NCI-H1105 (cell line): ENCODE results near the gene NKG7.
A peak's percentile ranks its signal among the peaks of the same experiment; 100 is the strongest.

Experiments
- DNase-seq: peaks from one replicate; lab custom pipeline; 2025; lab: John Stamatoyannopoulos, UW

The NKG7 gene

DNA sequence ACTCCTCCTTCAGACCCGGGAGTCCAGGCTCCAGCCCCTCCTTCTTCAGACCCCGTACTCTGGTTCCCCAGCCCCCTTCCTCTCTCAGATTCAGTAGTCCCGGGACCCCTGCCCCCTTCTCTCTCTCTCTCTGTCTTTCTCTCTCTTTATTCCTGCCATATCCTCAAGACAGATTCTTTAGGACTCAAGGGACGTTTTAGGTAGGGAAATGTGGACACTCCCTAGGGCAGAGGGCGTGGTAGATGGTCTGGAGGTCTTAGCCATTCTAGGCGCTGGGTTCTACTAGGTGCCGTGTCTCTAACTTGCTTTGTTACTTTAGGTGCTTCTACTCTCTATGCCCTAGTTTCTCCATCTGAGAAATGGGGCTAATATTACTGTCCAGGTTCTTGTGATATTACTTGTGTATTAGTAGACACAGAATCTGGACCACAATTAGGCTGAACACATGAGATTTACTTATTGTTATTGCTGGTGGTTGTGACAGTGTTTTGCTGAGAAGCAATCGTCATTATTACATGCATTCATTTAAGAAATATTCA is 18.7 kb upstream of the NKG7 start:
- DNase-seq: no peak

DNA sequence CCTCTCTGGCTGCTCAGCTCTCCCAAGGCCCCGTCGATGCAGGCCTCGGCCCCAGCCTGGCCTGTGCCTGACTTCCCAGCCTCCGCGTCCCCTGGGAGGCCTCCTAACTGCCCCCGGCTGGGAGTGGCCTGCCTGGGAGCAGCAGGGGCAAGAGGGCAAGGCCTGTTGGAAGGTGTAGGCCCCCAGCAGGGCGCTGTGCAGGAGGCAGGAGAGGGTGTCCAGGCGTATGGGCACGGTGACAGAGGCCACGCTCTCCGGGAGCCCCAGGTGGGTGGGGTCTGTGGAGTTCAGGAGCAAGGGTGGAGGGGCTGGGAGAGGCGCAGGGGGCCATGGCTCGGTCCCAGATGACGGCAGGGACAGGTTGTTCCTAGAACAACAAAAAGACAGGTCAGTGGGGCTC is 16.7 kb upstream of the NKG7 start:
- no peak for DNase-seq

DNA sequence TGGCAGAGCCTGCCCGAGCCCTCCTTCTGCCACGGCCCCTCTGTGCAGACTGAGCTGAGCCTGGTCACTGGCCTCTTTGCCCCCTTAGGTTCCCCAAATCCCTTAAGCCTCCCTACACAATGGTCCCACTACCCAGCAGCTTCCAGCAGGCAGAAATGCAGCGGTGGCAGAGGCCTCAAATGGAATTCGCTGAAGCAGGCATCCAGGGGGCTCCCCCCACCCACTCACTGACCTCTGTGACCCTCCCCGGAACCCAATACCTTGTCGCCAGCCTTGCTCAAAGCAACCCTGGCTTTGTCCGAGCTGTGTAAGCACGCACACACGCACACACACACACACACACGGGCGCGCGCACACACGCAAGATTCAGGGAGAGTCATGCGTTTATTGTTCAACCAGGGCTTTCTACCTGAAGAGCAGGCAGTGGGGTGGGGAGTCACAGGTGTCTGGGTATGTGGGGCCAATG is 15.5 kb upstream of the NKG7 start, which contains the start of gene LIM2:
LIM2 (minus strand) TSS at position 51 of the 466 bp plus-strand sequence. CDS start 531 bp downstream, outside the sequence.
- DNase-seq: no peak

DNA sequence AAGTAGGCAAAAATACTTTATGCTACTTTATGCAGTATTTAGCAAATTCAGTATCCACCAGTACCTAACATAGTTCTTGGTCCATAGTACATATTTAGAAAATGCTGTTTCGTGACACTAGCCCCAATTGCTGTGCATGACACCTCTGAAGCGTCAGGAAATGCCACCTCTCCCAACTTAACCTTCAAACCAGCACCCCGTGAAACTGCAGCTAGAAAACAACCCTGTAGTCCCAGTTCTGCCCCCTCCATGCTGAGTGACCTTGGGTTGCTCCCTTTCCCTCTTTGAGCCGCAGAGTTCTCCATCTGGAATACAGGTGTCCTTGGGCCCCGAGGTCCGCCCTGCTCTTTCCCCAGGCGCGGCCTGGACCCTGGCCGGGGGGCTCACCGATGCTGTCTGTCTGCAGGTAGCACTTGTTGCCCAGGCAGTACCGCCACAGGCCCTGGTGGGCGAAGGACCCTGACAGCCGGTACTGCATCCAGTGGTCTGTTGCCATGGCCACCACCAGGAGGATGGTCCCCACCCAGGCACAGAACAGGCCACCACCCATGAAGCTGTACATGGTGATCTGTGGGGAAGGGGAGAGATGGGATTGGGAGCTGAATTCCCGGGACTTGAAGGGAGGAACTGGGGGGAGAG is 14.5 kb upstream of the NKG7 start:
- DNase-seq: no peak

DNA sequence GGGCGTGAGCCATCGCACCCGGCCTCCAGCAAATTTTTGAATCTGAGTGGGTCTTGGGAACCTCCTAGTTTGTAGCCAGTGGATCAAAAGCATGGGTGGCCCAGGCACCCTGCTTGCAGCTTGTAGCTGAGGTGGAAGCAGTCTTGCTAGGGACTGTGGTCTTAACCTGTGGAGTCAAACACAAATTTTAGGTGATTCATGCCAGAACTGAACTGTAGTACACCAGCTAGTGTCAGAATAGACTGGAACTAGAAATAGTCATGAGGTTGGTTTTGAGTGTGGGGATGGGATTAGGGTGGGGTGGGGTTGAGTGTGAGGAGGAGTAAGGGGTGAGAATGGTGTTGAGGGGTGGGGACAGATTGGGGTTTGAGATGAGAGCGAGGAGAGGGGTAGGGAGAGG is 9.6 kb upstream of the NKG7 start:
- no peak for DNase-seq

DNA sequence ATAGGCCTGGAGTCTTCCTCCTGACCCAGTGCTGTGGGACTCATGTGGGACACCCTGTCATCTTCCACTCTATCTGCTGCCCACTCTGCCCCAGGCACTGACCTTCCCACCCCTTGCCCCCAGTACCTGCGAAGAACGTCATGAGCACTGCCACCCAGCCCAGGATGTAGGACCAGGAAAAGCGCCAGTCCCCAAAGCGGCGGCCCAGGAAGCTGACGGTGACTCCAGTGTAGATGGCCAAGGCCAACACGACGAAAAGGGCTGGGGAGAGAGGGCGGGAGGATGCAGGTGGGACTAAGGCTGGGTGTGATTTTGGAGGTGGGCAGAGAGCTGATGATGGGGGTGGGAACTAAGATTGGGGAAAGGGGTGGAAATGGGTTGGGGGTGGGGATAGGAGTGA is 7.9 kb upstream of the NKG7 start:
- DNase-seq: no peak

DNA sequence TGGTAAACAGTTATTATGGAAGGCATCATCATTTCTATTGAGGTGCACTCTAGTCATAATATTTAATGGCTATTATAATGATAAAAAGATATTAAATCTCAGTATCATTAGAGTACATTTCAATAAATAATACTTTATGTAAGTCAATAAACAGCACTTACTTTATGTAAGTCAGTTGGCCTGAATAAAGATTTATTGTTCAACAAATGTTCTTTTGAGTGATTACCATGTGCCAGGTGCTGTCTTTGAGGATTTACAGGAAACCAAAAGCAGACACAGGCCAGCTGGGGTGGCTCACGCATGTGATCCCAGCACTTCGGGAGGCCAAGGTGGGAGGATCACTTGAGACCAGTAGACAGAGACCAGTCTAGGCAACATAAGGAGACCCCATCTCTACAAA is 5.0 kb upstream of the NKG7 start:
- DNase-seq: no peak

DNA sequence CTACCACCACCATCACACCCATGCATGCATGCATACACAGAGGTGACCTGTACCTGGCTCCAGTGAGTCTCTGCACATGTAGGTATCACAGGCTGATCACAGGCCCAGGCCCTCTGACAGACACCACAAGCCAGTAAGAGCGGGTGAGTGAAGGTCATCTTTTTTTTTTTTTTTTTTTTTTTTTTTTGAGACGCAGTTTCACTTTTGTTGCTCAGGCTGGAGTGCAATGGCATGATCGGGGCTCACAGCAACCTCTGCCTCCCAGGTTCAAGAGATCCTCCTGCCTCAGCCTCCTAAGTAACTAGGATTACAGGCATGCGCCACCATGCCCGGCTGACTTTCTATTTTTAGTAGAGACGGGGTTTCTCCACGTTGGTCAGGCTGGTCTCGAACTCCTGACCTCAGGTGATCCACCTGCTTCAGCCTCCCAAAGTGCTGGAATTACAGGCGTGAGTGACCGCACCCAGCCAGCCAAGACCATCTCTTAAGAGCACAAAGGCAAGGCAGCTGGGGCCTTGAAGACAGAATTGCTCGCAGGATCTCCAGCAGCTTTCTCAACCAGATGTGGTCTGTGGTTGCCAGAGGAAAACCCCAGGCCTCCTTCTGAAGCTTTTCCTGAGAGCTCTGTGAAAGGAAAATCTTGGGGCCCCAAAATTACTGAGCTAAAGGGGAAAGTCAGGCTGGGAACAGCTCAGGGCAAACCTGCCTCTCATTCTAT is 3.2 kb upstream of the NKG7 start:
- no peak for DNase-seq

DNA sequence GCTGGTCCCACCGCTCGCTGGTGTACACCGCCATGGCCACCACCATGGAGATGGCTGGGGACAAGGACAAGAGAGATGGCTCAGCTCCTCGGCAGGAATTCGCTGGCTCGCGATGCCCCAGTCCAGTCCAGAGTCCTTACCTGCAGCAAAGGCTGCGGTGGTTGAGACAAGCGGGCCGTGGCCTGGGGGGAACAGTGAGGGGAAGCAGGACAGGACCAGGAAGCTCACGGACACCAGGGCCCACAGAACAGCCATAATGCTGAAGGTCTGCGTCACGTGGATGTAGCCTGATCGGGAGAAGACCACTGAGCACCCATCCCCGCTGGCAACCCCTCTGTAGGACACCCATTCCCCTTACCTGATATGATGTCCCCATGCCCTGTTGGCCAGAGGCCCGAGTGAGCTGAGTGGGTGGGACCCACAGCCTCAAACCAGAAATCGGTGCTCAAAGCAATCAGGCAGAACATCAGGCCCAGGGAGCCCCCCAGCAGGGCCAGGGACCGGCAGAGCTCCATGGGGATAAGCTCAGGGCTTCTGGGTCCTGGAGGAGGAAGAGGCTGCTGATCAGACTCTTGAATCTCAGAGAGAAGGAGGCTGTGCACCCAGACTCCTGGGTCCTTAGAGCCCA is 319 bp downstream of the NKG7 start:
- DNase-seq: no peak

DNA sequence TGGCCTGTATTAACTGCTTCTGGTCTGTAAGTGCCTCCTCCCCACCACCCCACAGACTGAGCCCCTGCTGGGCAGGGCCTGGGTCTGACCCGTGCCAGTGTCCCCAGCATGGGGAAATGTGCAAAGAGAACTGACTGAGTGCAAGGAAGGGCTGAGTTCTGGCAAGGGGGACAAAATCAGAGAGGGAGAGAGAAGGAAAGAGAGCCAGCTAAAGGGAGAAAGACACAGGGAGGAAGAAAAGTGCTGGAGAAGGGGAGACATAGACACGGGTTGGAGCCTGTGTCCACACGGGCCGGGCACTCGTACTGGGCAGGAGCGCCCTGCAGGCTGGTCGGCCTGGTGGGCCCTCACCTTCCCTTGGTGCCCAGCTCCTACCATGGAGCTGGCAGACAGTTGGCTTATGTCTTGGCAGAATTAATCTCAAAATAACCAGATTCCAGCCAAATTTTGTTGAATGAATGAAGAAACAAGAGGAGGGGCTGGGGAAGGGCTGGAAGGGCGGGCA is 1.2 kb downstream of the NKG7 start:
- no peak for DNase-seq

DNA sequence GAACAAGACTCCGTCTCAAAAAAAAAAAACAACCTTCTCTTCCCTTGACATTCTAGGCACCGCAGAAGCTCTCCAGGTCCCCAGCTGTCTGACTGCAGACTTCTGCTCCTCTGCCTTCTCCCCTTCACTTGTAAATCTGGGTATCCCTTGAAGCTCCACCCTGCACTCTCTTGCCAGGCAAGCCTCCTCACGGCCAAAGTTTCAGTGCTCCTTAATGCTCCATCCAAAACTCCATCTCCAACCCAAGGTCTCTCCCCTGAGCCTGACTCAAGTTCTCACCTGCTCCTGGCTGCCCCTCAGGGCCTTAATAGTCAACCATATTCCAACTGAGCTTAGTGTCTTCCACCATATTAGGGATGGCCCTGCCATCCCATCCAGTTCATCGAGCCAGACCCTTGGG is 2.2 kb downstream of the NKG7 start:
- DNase-seq: no peak

DNA sequence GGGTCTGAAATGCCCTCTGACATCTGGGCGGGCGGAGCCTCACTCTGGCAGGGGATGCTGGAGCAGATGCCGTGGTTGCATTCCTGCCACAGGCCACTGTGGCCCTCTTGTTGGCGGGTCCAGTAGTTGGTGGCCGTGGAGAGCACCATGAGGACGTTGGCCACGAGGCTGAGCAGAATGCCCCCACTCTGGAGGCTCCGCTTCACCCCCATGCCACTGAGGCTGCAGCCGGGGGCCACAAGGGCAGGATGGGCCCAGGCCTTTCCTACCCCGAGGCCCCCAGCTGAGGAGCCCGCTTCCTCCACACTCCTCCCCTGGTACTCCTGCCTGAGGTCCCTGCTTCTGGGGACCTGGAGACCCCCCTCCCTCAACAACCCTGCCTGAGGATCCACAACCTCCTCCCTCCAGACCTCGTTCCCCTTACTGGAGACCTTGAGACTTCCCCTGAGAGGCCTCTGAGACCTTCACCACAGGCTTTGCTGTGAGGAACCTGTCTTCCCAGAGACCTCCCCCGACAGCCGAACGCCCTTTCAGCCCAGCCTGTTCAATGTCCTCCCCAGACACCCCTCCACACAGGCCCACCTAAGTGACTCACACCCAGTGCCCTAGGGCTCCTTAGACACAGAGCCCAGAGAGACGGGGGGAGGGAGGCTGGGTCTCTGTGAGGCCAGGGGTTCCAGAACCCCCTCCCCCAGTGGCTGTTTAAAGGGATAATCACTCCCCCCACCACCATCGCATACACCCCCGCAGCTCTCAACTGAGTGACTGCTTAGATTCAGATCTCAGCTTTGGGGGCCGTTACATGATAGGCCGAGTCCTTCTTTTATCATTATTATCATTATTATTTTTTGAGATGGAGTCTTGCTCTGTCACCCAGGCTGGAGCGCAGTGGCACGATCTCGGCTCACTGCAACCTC is 3.8 kb downstream of the NKG7 start, which contains the start of gene CLDND2:
CLDND2 (minus strand) TSS at position 638 of the 917 bp plus-strand sequence; CDS start at position 212, 426 bp downstream.
- DNase-seq: no peak

DNA sequence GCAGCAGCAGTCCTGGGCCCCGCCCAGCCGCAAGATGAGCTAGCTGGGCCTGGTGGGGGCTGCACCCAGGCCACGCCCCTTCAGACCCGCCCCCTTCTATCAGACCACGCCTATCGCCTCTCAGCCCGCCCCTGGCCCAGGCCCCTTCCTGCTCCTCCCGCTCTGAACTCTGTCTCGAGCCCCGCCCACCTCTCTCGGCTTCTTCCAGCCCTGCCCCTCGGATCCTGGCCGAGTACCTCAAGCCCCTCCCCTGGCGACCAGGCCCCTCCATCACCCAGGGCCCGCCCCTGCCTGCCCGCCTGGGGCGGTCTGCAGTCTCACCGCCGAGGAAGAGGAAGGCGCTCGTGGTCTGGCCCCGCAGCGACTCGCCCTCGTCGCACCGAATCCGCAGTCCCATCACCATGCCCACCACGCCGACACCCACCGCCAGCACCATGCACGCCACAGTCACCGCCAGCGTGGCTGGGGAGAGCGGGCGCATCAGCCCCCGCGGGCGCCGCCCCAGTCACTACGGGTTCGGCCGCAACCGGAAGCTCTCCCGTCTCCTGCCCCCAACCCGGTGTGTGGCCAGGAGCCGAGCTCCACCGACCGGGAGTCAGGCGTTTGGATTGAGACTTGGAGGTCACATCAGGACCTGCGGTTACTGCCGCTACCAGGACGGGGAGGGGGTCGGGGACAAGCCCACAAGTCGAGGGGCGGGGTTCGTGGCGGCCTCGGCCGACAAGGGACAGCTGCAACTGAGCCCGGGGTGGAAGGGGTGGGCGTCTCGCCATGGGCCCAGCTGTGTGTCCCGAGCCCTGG is 4.7 kb downstream of the NKG7 start:
- DNase-seq: no peak

DNA sequence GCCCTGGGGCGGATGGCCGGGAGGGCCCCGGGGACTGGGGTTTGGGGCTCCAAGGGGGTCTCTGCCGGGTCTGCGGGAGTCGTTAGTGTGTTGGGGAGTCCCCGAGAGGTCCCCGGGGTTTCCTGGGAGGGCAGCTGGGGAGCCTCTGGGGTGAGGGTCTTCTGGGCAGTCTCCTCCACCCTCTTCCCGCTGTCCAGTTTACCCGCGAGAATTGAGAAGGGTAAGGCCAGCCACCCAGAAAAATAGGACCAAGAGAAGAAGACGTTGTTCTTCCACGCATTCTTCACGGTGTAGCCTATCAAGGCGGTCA is 5.2 kb downstream of the NKG7 start:
- DNase-seq: no peak

DNA sequence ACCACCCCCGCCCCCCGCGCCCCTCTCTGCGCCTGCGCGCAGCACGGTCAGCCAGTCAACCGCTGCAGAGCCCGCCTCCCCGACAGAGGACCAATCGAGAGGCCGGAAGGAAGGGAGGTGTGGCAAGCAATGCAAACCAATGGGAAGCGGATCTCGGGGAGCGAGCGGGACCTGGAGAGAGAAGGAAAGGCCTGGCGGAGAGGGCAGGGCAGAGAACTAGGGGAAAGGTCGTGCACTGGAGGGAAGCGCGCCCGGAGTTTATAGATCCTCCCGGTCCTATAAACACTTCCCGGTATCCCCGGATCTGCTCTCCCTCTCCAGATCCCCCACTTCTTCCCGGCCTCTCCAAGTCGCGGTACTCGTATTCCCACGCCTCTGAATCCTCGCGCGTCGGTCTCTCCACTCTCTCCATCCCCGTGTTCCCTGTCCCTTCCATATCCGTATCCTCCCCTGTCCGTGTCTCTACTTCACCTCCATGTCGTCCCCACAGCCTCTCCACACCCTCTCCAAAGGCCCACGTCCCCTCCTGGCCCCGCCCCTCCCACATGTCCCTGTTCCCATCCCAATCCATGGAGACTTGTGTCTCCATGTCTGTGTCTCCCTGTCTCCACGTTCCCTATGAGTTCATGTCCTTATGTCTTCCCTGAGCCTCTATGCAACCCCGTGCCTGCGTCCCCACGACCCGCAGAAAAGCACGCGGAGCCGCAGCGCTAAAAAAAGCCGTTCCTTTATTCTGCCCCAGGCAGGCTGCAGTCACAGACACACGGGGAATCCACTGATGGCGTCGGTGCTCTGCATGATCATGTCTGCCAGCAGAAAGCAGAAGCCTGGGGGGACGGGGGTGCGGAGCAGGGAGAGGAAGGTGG is 5.8 kb downstream of the NKG7 start:
- peak; percentile 72 for DNase-seq

DNA sequence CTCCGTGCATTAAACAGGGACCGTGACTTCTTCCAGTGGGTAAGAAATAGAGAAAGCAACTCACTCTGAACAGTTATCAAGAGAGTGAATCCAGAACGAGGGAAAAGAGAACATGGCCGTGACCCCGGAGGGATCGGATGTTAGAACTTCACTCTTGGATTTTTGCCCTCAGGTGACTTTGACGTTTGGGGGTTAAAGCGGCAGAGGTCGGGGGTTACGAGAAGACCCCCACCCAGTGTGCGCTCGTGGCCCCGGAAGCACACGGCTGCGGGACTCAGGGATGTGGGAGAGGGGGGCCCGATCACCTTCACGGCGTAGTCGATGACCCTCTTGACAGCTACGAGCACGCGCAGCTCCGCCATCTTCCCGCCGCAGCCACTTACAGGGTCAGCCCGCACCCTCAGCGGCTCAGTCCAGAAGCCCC is 6.5 kb downstream of the NKG7 start, which contains the start of gene ETFB:
ETFB (minus strand) TSS at position 424 of the 424 bp plus-strand sequence; CDS start at position 362, 62 bp downstream.
- no peak for DNase-seq

DNA sequence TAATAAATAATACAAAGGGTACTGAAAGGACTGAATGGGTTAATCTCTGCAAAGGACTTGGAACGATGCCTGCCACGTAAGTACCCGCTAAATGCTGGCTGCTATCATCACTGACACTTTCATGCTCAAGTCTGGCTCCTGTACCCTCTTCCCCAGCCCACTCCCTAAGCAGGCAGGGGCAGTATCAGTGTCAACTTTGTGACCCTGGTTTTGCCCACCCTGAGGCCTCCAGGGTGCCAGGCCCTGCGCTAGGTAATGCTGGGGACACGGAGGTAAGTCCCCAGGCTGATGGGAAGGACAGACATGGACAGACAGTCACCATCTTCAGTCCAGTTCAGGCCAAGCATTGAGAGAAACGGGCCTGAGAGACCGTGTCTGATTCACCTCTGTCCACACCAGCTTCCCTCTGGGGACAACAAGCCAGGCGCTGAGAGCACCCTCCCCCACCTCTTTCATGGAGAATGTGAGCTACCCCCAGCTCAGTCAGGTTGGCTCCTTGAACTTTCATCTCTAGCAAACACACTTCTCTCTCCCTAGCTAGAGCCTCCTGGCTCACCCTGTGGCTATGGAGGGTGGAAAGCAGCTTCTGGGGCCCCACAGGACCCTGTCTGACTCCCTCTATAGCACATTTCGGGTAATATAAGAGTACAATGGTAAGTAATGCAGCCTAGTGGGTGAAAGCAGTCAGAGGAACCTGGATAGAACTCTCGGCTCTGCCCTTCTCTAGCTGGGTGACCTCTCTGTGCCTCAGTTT is 7.1 kb downstream of the NKG7 start:
- no peak for DNase-seq

DNA sequence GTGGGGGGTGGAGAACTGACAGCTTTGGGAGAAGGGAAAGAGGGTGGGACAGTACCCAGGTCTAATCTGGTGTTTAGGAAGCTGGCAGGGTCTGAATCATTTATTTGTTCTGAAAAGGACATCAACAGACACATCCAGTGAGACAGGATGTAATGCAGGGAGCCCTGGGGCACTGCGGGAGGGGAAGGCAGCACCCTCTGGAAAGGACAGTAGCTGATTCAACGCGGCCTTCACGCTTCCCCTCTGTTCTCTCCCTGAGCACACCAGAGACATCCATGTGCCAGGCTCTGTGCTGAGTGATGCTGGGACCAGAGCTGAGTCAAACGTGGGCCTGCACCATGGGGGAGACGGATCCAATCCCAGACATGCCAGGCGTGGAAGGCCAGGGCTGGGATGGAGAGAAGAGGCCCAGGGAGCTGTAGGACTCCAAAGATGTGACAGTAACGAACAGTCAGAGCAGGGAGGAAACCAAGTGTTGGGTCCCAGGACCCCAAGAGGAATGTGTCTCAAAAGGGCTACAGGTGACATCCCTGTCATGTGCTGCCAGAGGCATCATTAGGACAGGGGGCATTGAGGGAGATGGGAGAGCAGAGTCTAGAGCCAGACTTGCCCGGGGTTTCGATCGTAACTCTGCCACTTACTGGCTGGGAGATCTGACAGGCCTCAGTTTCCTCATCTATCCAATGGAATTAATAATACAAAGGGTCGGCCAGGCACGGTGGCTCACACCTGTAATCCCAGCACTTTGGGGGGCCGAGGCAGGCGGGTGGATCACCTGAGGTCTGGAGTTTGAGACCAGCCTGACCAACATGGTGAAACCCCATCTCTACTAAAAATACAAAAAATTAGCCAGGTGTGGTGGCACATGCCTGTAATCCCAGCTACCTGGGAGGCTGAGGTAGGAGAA is 8.0 kb downstream of the NKG7 start:
- DNase-seq: no peak
